Measurements from ENCODE around the gene PDE8B. TPM values are rescaled to one million over a fixed set of nuclear protein-coding genes. Genes with fewer than 3 reads are reported as not detected.
A peak's percentile ranks its signal among the peaks of the same experiment; 100 is the strongest.

Gene PDE8B
- total and polyA plus RNA-seq, 2 donors = 0.38 to 1.5 TPM

- Histone ChIP-seq H3K4me1 (ENCODE audit: control insufficient read depth in 2 of 2, insufficient read depth in 2 of 2, low read length in 2 of 2) (no peaks in the 10 kb centered on the region), H3K27ac (ENCODE audit: low read depth in 1 of 2, low read length in 1 of 2) (no peak overlapping the region), H3K4me3 (ENCODE audit: low read length in 2 of 2) (no peak overlapping the region), H3K27me3 (ENCODE audit: control insufficient read depth in 2 of 2, insufficient read depth in 1 of 2, low read length in 1 of 2) (no peaks in the 10 kb centered on the region), H3K36me3 (ENCODE audit: control insufficient read depth in 2 of 2, insufficient read depth in 2 of 2, low read length in 1 of 2) (no peaks in the 10 kb centered on the region), H3K9me3 (ENCODE audit: control insufficient read depth in 2 of 2, insufficient read depth in 1 of 2, low read length in 1 of 2) (no peaks in the 10 kb centered on the region)
- WGBS = 91% methylated on average over 5 of the region's 5 CpGs
- DNase-seq (ENCODE audit: low read depth in 6 of 9, low spot score in 9 of 9) = peak in 1 of 9 donors; percentile 27
Measured at GRCh38 chr5:77437194-77437593, 226.7 kb downstream of the PDE8B start.

DNA sequence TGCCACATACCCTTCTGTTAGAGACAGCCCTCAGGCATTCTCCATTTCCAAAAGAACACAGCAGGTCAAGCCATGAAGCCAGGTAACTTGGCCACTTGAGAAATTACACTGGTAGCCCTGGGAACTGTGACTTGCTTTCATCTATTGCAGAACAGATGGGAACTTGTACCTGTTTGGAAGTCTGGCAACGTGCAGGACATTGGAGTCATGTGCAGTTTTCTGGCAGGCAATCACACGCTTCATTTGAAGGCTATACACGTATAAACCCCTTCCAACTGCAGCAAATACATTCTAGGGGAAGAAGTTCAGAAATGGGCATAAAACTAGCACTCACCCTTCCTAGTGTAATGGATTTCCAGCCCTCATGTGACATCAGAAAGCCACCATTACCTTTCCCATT lies 227.6 kb downstream of the PDE8B start:
- H3K9me3 ChIP-seq (ENCODE audit: control insufficient read depth in 2 of 2, insufficient read depth in 1 of 2, low read length in 1 of 2) = no peaks in the 10 kb centered on the region
- H3K4me1 ChIP-seq (ENCODE audit: control insufficient read depth in 2 of 2, insufficient read depth in 2 of 2, low read length in 2 of 2) = no peaks in the 10 kb centered on the region
- H3K36me3 ChIP-seq (ENCODE audit: control insufficient read depth in 2 of 2, insufficient read depth in 2 of 2, low read length in 1 of 2) = no peaks in the 10 kb centered on the region
- H3K27me3 ChIP-seq (ENCODE audit: control insufficient read depth in 2 of 2, insufficient read depth in 1 of 2, low read length in 1 of 2) = no peaks in the 10 kb centered on the region
- no peak overlapping the region for H3K4me3 ChIP-seq (ENCODE audit: low read length in 2 of 2)
- 97% methylated on average over 3 of the region's 3 CpGs for WGBS
- H3K27ac ChIP-seq (ENCODE audit: low read depth in 1 of 2, low read length in 1 of 2) = no peak overlapping the region
- no peak for DNase-seq (ENCODE audit: low read depth in 6 of 9, low spot score in 9 of 9)

GRCh38 chr5:77443670-77444069 lies 233.2 kb downstream of the PDE8B start:
- H3K4me1 ChIP-seq (ENCODE audit: control insufficient read depth in 2 of 2, insufficient read depth in 2 of 2, low read length in 2 of 2) = no peaks in the 10 kb centered on the region
- H3K4me3 ChIP-seq (ENCODE audit: low read length in 2 of 2) = no peak overlapping the region
- H3K9me3 ChIP-seq (ENCODE audit: control insufficient read depth in 2 of 2, insufficient read depth in 1 of 2, low read length in 1 of 2) = no peaks in the 10 kb centered on the region
- DNase-seq (ENCODE audit: low read depth in 6 of 9, low spot score in 9 of 9) = no peak
- whole genome bisulfite sequencing = 95% methylated on average over 1 of the region's 1 CpG
- H3K36me3 ChIP-seq (ENCODE audit: control insufficient read depth in 2 of 2, insufficient read depth in 2 of 2, low read length in 1 of 2) = peaks cover 0 to 3% of the 10 kb centered on the region in 2 donors
- no peaks in the 10 kb centered on the region for H3K27me3 ChIP-seq (ENCODE audit: control insufficient read depth in 2 of 2, insufficient read depth in 1 of 2, low read length in 1 of 2)
- H3K27ac ChIP-seq (ENCODE audit: low read depth in 1 of 2, low read length in 1 of 2) = no peak overlapping the region

DNA sequence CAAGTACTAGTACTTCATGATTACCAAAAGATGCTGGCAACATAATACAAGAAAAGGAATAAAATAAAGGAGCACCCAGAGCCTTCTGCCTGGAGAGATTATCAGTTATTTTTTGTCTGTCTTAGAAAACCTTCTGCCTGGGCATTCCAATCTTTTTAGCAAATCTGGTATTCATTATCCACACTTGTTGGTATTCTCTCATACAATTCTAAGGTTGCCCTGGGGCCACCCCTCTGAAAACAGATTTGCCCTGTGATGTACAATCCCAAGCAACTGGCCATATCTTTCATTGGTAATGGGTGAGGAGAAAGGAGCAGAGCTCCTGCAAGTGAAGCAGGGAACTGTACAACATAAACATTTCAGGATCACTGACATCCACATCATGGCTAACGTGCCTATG lies 233.9 kb downstream of the PDE8B start:
- Histone ChIP-seq H3K4me1 (ENCODE audit: control insufficient read depth in 2 of 2, insufficient read depth in 2 of 2, low read length in 2 of 2) (no peaks in the 10 kb centered on the region), H3K27me3 (ENCODE audit: control insufficient read depth in 2 of 2, insufficient read depth in 1 of 2, low read length in 1 of 2) (no peaks in the 10 kb centered on the region), H3K4me3 (ENCODE audit: low read length in 2 of 2) (no peak overlapping the region), H3K36me3 (ENCODE audit: control insufficient read depth in 2 of 2, insufficient read depth in 2 of 2, low read length in 1 of 2) (peaks cover 0 to 3% of the 10 kb centered on the region in 2 donors), H3K27ac (ENCODE audit: low read depth in 1 of 2, low read length in 1 of 2) (no peak overlapping the region), H3K9me3 (ENCODE audit: control insufficient read depth in 2 of 2, insufficient read depth in 1 of 2, low read length in 1 of 2) (no peaks in the 10 kb centered on the region)
- no peak for DNase-seq (ENCODE audit: low read depth in 6 of 9, low spot score in 9 of 9)
- WGBS = 94% methylated on average over 1 of the region's 1 CpG

DNA sequence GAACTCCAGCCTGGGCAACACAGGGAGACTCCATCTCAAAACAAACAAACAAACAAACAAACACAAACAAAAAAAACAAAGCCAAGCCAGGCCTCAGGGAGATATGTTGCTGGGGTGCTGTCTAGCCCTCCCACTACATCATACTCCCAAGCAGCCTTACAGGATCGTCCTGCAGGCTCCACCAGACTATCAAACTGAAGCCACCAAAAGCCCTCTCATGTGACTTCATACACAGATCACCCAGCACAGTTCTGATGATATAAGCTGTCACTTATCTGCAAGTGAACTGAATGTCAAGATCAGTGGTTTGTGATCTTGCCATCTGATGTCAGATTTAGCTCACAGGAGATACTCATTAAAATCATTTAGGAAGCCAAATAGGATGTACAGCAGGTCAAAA lies 238.4 kb downstream of the PDE8B start:
- WGBS = 97% methylated on average over 1 of the region's 1 CpG
- Histone ChIP-seq H3K9me3 (ENCODE audit: control insufficient read depth in 2 of 2, insufficient read depth in 1 of 2, low read length in 1 of 2) (no peaks in the 10 kb centered on the region), H3K36me3 (ENCODE audit: control insufficient read depth in 2 of 2, insufficient read depth in 2 of 2, low read length in 1 of 2) (peaks cover 0 to 3% of the 10 kb centered on the region in 2 donors), H3K4me3 (ENCODE audit: low read length in 2 of 2) (no peak overlapping the region), H3K4me1 (ENCODE audit: control insufficient read depth in 2 of 2, insufficient read depth in 2 of 2, low read length in 2 of 2) (no peaks in the 10 kb centered on the region), H3K27me3 (ENCODE audit: control insufficient read depth in 2 of 2, insufficient read depth in 1 of 2, low read length in 1 of 2) (no peaks in the 10 kb centered on the region), H3K27ac (ENCODE audit: low read depth in 1 of 2, low read length in 1 of 2) (no peak overlapping the region)
- DNase-seq (ENCODE audit: low read depth in 6 of 9, low spot score in 9 of 9) = no peak

DNA sequence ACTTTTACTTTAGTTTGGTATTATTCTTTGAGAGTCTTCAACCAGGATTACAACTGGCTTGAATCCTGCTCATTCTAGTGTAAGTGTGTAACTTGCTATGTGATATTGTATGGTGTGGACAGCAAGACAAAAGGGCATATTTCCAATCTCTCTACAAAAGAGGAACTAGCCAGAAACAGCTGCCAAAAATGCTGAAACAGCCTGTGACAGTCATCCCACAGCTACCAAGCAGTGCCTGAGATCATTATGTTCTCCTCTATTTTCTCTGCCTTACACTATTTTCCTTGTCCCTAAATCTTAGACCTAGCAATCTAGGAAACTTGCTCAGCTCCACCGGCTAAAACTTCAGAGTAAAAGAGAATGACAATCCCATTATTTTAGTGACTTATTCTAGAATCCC lies 238.8 kb downstream of the PDE8B start:
- 63% methylated on average over 1 of the region's 1 CpG for WGBS
- H3K27me3 ChIP-seq (ENCODE audit: control insufficient read depth in 2 of 2, insufficient read depth in 1 of 2, low read length in 1 of 2) = no peaks in the 10 kb centered on the region
- no peak overlapping the region for H3K4me3 ChIP-seq (ENCODE audit: low read length in 2 of 2)
- peaks cover 0 to 3% of the 10 kb centered on the region in 2 donors for H3K36me3 ChIP-seq (ENCODE audit: control insufficient read depth in 2 of 2, insufficient read depth in 2 of 2, low read length in 1 of 2)
- no peak overlapping the region for H3K27ac ChIP-seq (ENCODE audit: low read depth in 1 of 2, low read length in 1 of 2)
- H3K9me3 ChIP-seq (ENCODE audit: control insufficient read depth in 2 of 2, insufficient read depth in 1 of 2, low read length in 1 of 2) = no peaks in the 10 kb centered on the region
- no peaks in the 10 kb centered on the region for H3K4me1 ChIP-seq (ENCODE audit: control insufficient read depth in 2 of 2, insufficient read depth in 2 of 2, low read length in 2 of 2)
- no peak for DNase-seq (ENCODE audit: low read depth in 6 of 9, low spot score in 9 of 9)

GRCh38 chr5:77449981-77450380 lies 239.5 kb downstream of the PDE8B start:
- Histone ChIP-seq H3K4me3 (ENCODE audit: low read length in 2 of 2) (no peak overlapping the region), H3K9me3 (ENCODE audit: control insufficient read depth in 2 of 2, insufficient read depth in 1 of 2, low read length in 1 of 2) (no peaks in the 10 kb centered on the region), H3K27me3 (ENCODE audit: control insufficient read depth in 2 of 2, insufficient read depth in 1 of 2, low read length in 1 of 2) (no peaks in the 10 kb centered on the region), H3K27ac (ENCODE audit: low read depth in 1 of 2, low read length in 1 of 2) (no peak overlapping the region), H3K36me3 (ENCODE audit: control insufficient read depth in 2 of 2, insufficient read depth in 2 of 2, low read length in 1 of 2) (peaks cover 0 to 3% of the 10 kb centered on the region in 2 donors), H3K4me1 (ENCODE audit: control insufficient read depth in 2 of 2, insufficient read depth in 2 of 2, low read length in 2 of 2) (no peaks in the 10 kb centered on the region)
- WGBS = 94% methylated on average over 2 of the region's 2 CpGs
- DNase-seq (ENCODE audit: low read depth in 6 of 9, low spot score in 9 of 9) = no peak

- Histone ChIP-seq H3K9me3 (ENCODE audit: control insufficient read depth in 2 of 2, insufficient read depth in 1 of 2, low read length in 1 of 2) (no peaks in the 10 kb centered on the region), H3K4me3 (ENCODE audit: low read length in 2 of 2) (no peak overlapping the region), H3K27me3 (ENCODE audit: control insufficient read depth in 2 of 2, insufficient read depth in 1 of 2, low read length in 1 of 2) (no peaks in the 10 kb centered on the region), H3K4me1 (ENCODE audit: control insufficient read depth in 2 of 2, insufficient read depth in 2 of 2, low read length in 2 of 2) (no peaks in the 10 kb centered on the region), H3K36me3 (ENCODE audit: control insufficient read depth in 2 of 2, insufficient read depth in 2 of 2, low read length in 1 of 2) (peaks cover 0 to 3% of the 10 kb centered on the region in 2 donors), H3K27ac (ENCODE audit: low read depth in 1 of 2, low read length in 1 of 2) (no peak overlapping the region)
- WGBS = 97% methylated on average over 1 of the region's 1 CpG
- DNase-seq (ENCODE audit: low read depth in 6 of 9, low spot score in 9 of 9) = no peak
Measured at GRCh38 chr5:77452351-77452750, 241.9 kb downstream of the PDE8B start.

DNA sequence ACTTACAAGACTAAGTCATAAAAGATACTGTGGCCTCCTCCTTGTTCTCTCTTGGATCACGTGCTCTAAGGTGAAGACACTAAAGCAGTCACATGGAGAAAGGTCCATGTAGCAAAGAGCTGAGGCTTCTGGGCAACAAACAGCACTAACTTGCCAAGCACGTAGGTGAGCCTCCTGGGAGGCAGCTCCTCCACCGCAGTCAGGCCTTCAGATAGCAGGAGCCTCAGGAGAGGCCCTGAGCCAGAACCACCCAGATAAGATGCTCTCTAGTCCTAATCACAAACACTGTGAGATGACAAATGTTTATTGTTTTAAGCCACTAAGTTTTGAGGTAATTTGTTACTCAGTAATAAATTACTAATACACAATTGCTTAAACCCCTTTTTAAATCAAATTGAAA lies 243.6 kb downstream of the PDE8B start:
- no peak for DNase-seq (ENCODE audit: low read depth in 6 of 9, low spot score in 9 of 9)
- H3K27me3 ChIP-seq (ENCODE audit: control insufficient read depth in 2 of 2, insufficient read depth in 1 of 2, low read length in 1 of 2) = no peaks in the 10 kb centered on the region
- no peaks in the 10 kb centered on the region for H3K36me3 ChIP-seq (ENCODE audit: control insufficient read depth in 2 of 2, insufficient read depth in 2 of 2, low read length in 1 of 2)
- no peak overlapping the region for H3K4me3 ChIP-seq (ENCODE audit: low read length in 2 of 2)
- H3K4me1 ChIP-seq (ENCODE audit: control insufficient read depth in 2 of 2, insufficient read depth in 2 of 2, low read length in 2 of 2) = no peaks in the 10 kb centered on the region
- no peaks in the 10 kb centered on the region for H3K9me3 ChIP-seq (ENCODE audit: control insufficient read depth in 2 of 2, insufficient read depth in 1 of 2, low read length in 1 of 2)
- 98% methylated on average over 3 of the region's 3 CpGs for WGBS
- H3K27ac ChIP-seq (ENCODE audit: low read depth in 1 of 2, low read length in 1 of 2) = no peak overlapping the region

DNA sequence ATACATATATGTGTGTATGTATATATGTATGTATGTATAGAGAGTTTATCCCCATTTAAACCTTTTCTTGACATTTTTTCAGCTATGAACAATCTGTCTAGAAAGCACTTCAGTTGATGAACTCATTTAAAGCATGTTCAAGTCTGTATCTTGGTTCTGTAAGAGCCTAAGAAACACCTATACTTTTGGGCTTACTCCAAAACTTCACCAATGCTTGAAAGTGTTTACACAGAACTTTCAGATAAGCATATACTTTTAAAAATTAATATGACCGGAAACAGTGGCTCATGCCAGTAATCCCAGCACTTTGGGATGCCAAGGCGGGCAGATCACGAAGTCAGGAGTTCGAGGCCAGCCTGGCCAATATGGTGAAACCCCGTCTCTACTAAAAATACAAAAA lies 250.8 kb downstream of the PDE8B start:
- Histone ChIP-seq H3K4me3 (ENCODE audit: low read length in 2 of 2) (no peak overlapping the region), H3K4me1 (ENCODE audit: control insufficient read depth in 2 of 2, insufficient read depth in 2 of 2, low read length in 2 of 2) (no peaks in the 10 kb centered on the region), H3K27me3 (ENCODE audit: control insufficient read depth in 2 of 2, insufficient read depth in 1 of 2, low read length in 1 of 2) (no peaks in the 10 kb centered on the region), H3K36me3 (ENCODE audit: control insufficient read depth in 2 of 2, insufficient read depth in 2 of 2, low read length in 1 of 2) (no peaks in the 10 kb centered on the region), H3K9me3 (ENCODE audit: control insufficient read depth in 2 of 2, insufficient read depth in 1 of 2, low read length in 1 of 2) (no peaks in the 10 kb centered on the region), H3K27ac (ENCODE audit: low read depth in 1 of 2, low read length in 1 of 2) (no peak overlapping the region)
- 97% methylated on average over 5 of the region's 5 CpGs for WGBS
- no peak for DNase-seq (ENCODE audit: low read depth in 6 of 9, low spot score in 9 of 9)
